Stimulated activated CD4-positive, alpha-beta T cell treated with anti-CD3 and anti-CD28 coated beads, Interleukin-4, amount 100 ng/mL, for 24 hours (primary cell): ENCODE results near the gene IGSF3.
"Not testable (repeated sequence)": the region's sequence is repeated elsewhere in the genome, so short reads cannot be mapped to it uniquely, and the experiment has no call there.

Experiments used
- DNase-seq: peaks from one replicate; pipeline ENCODE4 v3.0.0-alpha.2; 2020

Gene IGSF3

GRCh38 chr1:116572771-116573430, 94.6 kb downstream of the IGSF3 start:
- no peak for DNase-seq

- no peak for DNase-seq
Measured at GRCh38 chr1:116572099-116572498, 95.4 kb downstream of the IGSF3 start.

GRCh38 chr1:116571215-116571919, 96.2 kb downstream of the IGSF3 start:
- no peak for DNase-seq

- DNase-seq = peak; percentile 83
Measured at GRCh38 chr1:116570358-116571214, 96.9 kb downstream of the IGSF3 start, which contains the start of gene CD58. CD58 (minus strand) TSS chr1:116571026; CDS start chr1:116570972, 54 bp downstream.

GRCh38 chr1:116569776-116570357, 97.7 kb downstream of the IGSF3 start:
- DNase-seq = peak; percentile 45

- no peak for DNase-seq
Measured at GRCh38 chr1:116569381-116569670, 98.2 kb downstream of the IGSF3 start.

- DNase-seq = no peak
Measured at GRCh38 chr1:116568662-116569380, 98.7 kb downstream of the IGSF3 start.

GRCh38 chr1:116567790-116568661, 99.5 kb downstream of the IGSF3 start:
- DNase-seq = no peak

GRCh38 chr1:116565222-116565621, 102.3 kb downstream of the IGSF3 start:
- DNase-seq = no peak

- DNase-seq = no peak
Measured at GRCh38 chr1:116564426-116564825, 103.1 kb downstream of the IGSF3 start.

GRCh38 chr1:116562465-116562864, 105.1 kb downstream of the IGSF3 start:
- DNase-seq = not testable (repeated sequence)

GRCh38 chr1:116561563-116561962, 106.0 kb downstream of the IGSF3 start:
- DNase-seq = no peak

- no peak for DNase-seq
Measured at GRCh38 chr1:116560704-116561490, 106.6 kb downstream of the IGSF3 start.

- no peak for DNase-seq
Measured at GRCh38 chr1:116559304-116559761, 108.2 kb downstream of the IGSF3 start.

- DNase-seq = no peak
Measured at GRCh38 chr1:116558571-116558970, 109.0 kb downstream of the IGSF3 start.

- no peak for DNase-seq
Measured at GRCh38 chr1:116558140-116558549, 109.4 kb downstream of the IGSF3 start.

- no peak for DNase-seq
Measured at GRCh38 chr1:116557323-116557878, 110.1 kb downstream of the IGSF3 start.

GRCh38 chr1:116556289-116557006, 111.1 kb downstream of the IGSF3 start:
- DNase-seq = peak; percentile 83

- no peak for DNase-seq
Measured at GRCh38 chr1:116554924-116555323, 112.6 kb downstream of the IGSF3 start.
